GM23338 (cell line): ENCODE results near the gene EVL. TPM values are rescaled to one million over a fixed set of nuclear protein-coding genes. Genes with fewer than 3 reads are reported as not detected.

ENCODE experiments used
- ATAC-seq: fragments of 200-7000 bp; cut with Tn5 transposase; 3 replicates; pipeline ENCODE4 v1.9.1; 2020
- DNase-seq: peaks from one replicate; pipeline ENCODE4 v3.0.0-alpha.2; 2015; ENCODE audit warnings: low spot score
- H2AFZ ChIP-seq: fragments of 200-600 bp; sonication (generic); 2 replicates; pipeline ENCODE4 v1.8.0; 2016; ENCODE audit warnings: antibody characterized with exemption, mild to moderate bottlenecking, moderate library complexity
- H3F3A ChIP-seq: fragments of 200-600 bp; sonication (generic); replicated peaks from 2 replicates; pipeline ENCODE4 v1.8.0; 2017; ENCODE audit warnings: antibody characterized with exemption, mixed run types, low read depth
- H3K27ac ChIP-seq: fragments of 200-600 bp; sonication (generic); 2 replicates; pipeline ENCODE4 v1.6.1; 2016; ENCODE audit warnings: low read depth
- H3K27me3 ChIP-seq: fragments of 200-600 bp; sonication (generic); 2 replicates; pipeline ENCODE4 v1.8.0; 2016; ENCODE audit warnings: mild to moderate bottlenecking, mixed run types, moderate library complexity; ENCODE audit not compliant: insufficient read depth
- H3K36me3 ChIP-seq: fragments of 200-600 bp; sonication (generic); 2 replicates; pipeline ENCODE4 v1.8.0; 2016; ENCODE audit warnings: mild to moderate bottlenecking; ENCODE audit not compliant: insufficient read depth
- H3K4me1 ChIP-seq: fragments of 200-600 bp; sonication (generic); 2 replicates; pipeline ENCODE4 v1.8.0; 2016; ENCODE audit warnings: mild to moderate bottlenecking, moderate library complexity; ENCODE audit not compliant: insufficient read depth
- H3K4me2 ChIP-seq: fragments of 200-600 bp; sonication (generic); 2 replicates; pipeline ENCODE4 v1.7.1; 2017; ENCODE audit warnings: mixed run types
- H3K4me3 ChIP-seq: fragments of 200-600 bp; sonication (generic); 2 replicates; pipeline ENCODE4 v1.6.1; 2016; ENCODE audit warnings: mixed run types
- H3K79me2 ChIP-seq: fragments of 200-600 bp; sonication (generic); replicated peaks from 2 replicates; pipeline ENCODE4 v1.8.0; 2017; ENCODE audit warnings: mild to moderate bottlenecking; ENCODE audit not compliant: insufficient read depth
- H3K9me2 ChIP-seq: fragments of 200-600 bp; sonication (generic); 2 replicates; pipeline ENCODE4 v1.8.0; 2017; ENCODE audit not compliant: insufficient read depth
- H4K20me1 ChIP-seq: fragments of 200-600 bp; sonication (generic); replicated peaks from 2 replicates; pipeline ENCODE4 v1.8.0; 2017; ENCODE audit warnings: mild to moderate bottlenecking; ENCODE audit not compliant: insufficient read depth
- H3K27ac Mint-ChIP-seq: 2 replicates; pipeline ENCODE4 v1.8.0; 2020; ENCODE audit warnings: inconsistent platforms, mild to moderate bottlenecking, moderate library complexity, mixed read lengths
- H3K27me3 Mint-ChIP-seq: 3 replicates; pipeline ENCODE4 v1.8.0; 2022; ENCODE audit warnings: low read depth, mild to moderate bottlenecking, moderate library complexity, mixed read lengths, inconsistent platforms; ENCODE audit not compliant: insufficient read depth, poor library complexity
- H3K36me3 Mint-ChIP-seq: 3 replicates; pipeline ENCODE4 v1.8.0; 2021; ENCODE audit warnings: low read depth, mild to moderate bottlenecking, inconsistent platforms, moderate library complexity, mixed read lengths
- H3K4me1 Mint-ChIP-seq: 3 replicates; pipeline ENCODE4 v1.8.0; 2020; ENCODE audit warnings: mild to moderate bottlenecking, inconsistent platforms, mixed read lengths
- H3K4me3 Mint-ChIP-seq: 3 replicates; pipeline ENCODE4 v1.8.0; 2021; ENCODE audit warnings: moderate library complexity, mild to moderate bottlenecking, inconsistent platforms, mixed read lengths
- H3K9me3 Mint-ChIP-seq: 3 replicates; pipeline ENCODE4 v1.8.0; 2020; ENCODE audit warnings: moderate library complexity, mild to moderate bottlenecking, inconsistent platforms, mixed read lengths
- CREB1 ChIP-seq: fragments of 250-450 bp; sonication (Bioruptor Pico); IDR thresholded peaks from 2 replicates; pipeline ENCODE4 v1.5.0; 2020; ENCODE audit warnings: low read depth, mild to moderate bottlenecking, moderate library complexity
- CTCF ChIP-seq, 2 experiments: fragments of 200-600 bp in 1 of 2; sonication (generic) in 1 of 2; conservative IDR thresholded peaks; 2 replicates each; pipeline versions ENCODE4 v1.5.1 to v1.6.1; 2016 to 2017; ENCODE audit warnings: antibody characterized with exemption in 2 of 2, low read depth in 2 of 2, mild to moderate bottlenecking in 2 of 2, moderate library complexity in 1 of 2
- ETS1 ChIP-seq: IDR thresholded peaks from 2 replicates; pipeline ENCODE4 v1.6.1; 2016; ENCODE audit warnings: antibody characterized with exemption
- EZH2 ChIP-seq: fragments of 200-600 bp; sonication (generic); IDR thresholded peaks from one replicate; pipeline ENCODE4 v1.8.0; 2017; ENCODE audit warnings: antibody characterized with exemption, mild to moderate bottlenecking, low read depth; ENCODE audit not compliant: unreplicated experiment
- EZH2phosphoT487 ChIP-seq: fragments of 200-600 bp; sonication (generic); IDR thresholded peaks from one replicate; pipeline ENCODE4 v1.8.1; 2018; ENCODE audit warnings: antibody characterized with exemption; ENCODE audit not compliant: unreplicated experiment
- JUNB ChIP-seq: IDR thresholded peaks from one replicate; pipeline ENCODE4 v1.6.1; 2016; ENCODE audit warnings: antibody characterized with exemption; ENCODE audit not compliant: unreplicated experiment
- NANOG ChIP-seq: IDR thresholded peaks from 2 replicates; pipeline ENCODE4 v1.6.1; 2016; ENCODE audit warnings: antibody characterized with exemption, borderline replicate concordance
- STAT1 ChIP-seq: IDR thresholded peaks from one replicate; pipeline ENCODE4 v1.6.1; 2016; ENCODE audit warnings: antibody characterized with exemption; ENCODE audit not compliant: unreplicated experiment
- ZNF114 ChIP-seq: fragments of 250-450 bp; sonication (Bioruptor Pico); IDR thresholded peaks from 2 replicates; pipeline ENCODE4 v1.5.0; 2020; ENCODE audit warnings: mild to moderate bottlenecking, moderate library complexity
- ZNF331 ChIP-seq: fragments of 250-450 bp; sonication (Bioruptor Pico); IDR thresholded peaks from 2 replicates; pipeline ENCODE4 v1.5.0; 2020; ENCODE audit warnings: low read depth, mild to moderate bottlenecking, moderate library complexity
- polyA plus RNA-seq: library from polyadenylated mRNA; unstranded; fragments of >200 nt; fragmentation: Nextera tagmentation; extraction: Ambion mirVana; gene quantifications from 2 replicates; pipeline ENCODE4 v1.2.1, GENCODE V29; 2016
- total RNA-seq: library from RNA; depleted of rRNA; stranded (reverse); fragments of >200 nt; shearing (Covaris generic); gene quantifications from 2 replicates; pipeline ENCODE4 v1.2.3, GENCODE V29; 2014

Gene EVL
- total and polyA plus RNA-seq, 2 experiments from 2014 or later, result 28.2 to 50.5 TPM

GRCh38 chr14:100187247-100187833 is 122.1 kb downstream of the EVL start:
- H3K27ac Mint-ChIP-seq, result no peak overlapping the region
- 0 out of 3 replicates have a peak, but pooled peaks have one; percentile 28 for ATAC-seq

GRCh38 chr14:100188392-100189030 is 123.3 kb downstream of the EVL start:
- Mint-ChIP-seq H3K27ac (no peak overlapping the region), H3K36me3 (no peaks in the 10 kb centered on the region), H3K9me3 (peaks cover 6% of the 10 kb centered on the region; the same call in 1 of the 3 replicates), H3K4me3 (no peak overlapping the region), H3K27me3 (peaks cover 9% of the 10 kb centered on the region), H3K4me1 (peaks cover 6% of the 10 kb centered on the region)
- H2AFZ ChIP-seq, result no peak overlapping the region
- no peak for DNase-seq
- peaks cover 9% of the 10 kb centered on the region for H3K4me1 ChIP-seq
- H3K36me3 ChIP-seq, result no peaks in the 10 kb centered on the region
- no peaks in the 10 kb centered on the region; the same call in 1 of the 2 replicates for H4K20me1 ChIP-seq
- no peak overlapping the region for H3K27ac ChIP-seq
- H3K79me2 ChIP-seq, result no peaks in the 10 kb centered on the region
- no peak overlapping the region for H3K4me3 ChIP-seq
- H3K9me2 ChIP-seq, result no peaks in the 10 kb centered on the region
- H3F3A ChIP-seq, result peaks cover 7% of the 10 kb centered on the region; the same call in 1 of the 2 replicates
- no peak for ATAC-seq
- H3K4me2 ChIP-seq, result no peak overlapping the region
- H3K27me3 ChIP-seq, result no peaks in the 10 kb centered on the region
- TF ChIP-seq NANOG (no peak), CREB1 (CRISPR knock-in tag) (no peak), ZNF114 (CRISPR knock-in tag) (no peak)

More at GRCh38 chr14:100187247-100187833, 122.1 kb downstream of the EVL start:
- Mint-ChIP-seq H3K9me3 (peaks cover 6% of the 10 kb centered on the region; the same call in 1 of the 3 replicates), H3K4me3 (no peak overlapping the region), H3K27me3 (peaks cover 6% of the 10 kb centered on the region), H3K36me3 (no peaks in the 10 kb centered on the region), H3K4me1 (peaks cover 2% of the 10 kb centered on the region; the same call in 1 of the 3 replicates)
- Histone ChIP-seq H4K20me1 (no peaks in the 10 kb centered on the region; the same call in 1 of the 2 replicates), H3K36me3 (no peaks in the 10 kb centered on the region), H3F3A (peaks cover 2% of the 10 kb centered on the region; the same call in 1 of the 2 replicates), H3K79me2 (no peaks in the 10 kb centered on the region), H2AFZ (no peak overlapping the region), H3K4me2 (no peak overlapping the region), H3K4me1 (peaks cover 4% of the 10 kb centered on the region; the same call in 1 of the 2 replicates), H3K27me3 (no peaks in the 10 kb centered on the region), H3K4me3 (no peak overlapping the region), H3K27ac (no peak overlapping the region), H3K9me2 (no peaks in the 10 kb centered on the region)
- no peak for DNase-seq
- TF ChIP-seq CTCF (conservative IDR thresholded peaks at IDR 0.05; ENCODE audit: low read depth in 2 of 2) (no peak), JUNB (no peak), NANOG (no peak), EZH2 (no peak), ETS1 (no peak), ZNF331 (no peak), STAT1 (no peak), ZNF114 (CRISPR knock-in tag) (no peak), CREB1 (CRISPR knock-in tag) (no peak), EZH2phosphoT487 (no peak)
